GM18907 (cell line): ENCODE data around the gene SLC23A2.
"Not testable (repeated sequence)": the region's sequence is repeated elsewhere in the genome, so short reads cannot be mapped to it uniquely, and the experiment has no call there.

ENCODE experiments used
- ATAC-seq: cut with Tn5 transposase; IDR thresholded peaks from one replicate; pipeline ENCODE4 v1.9.1; 2021; ENCODE audit warnings: mild to moderate bottlenecking, moderate library complexity; ENCODE audit not compliant: unreplicated experiment

The SLC23A2 gene

DNA sequence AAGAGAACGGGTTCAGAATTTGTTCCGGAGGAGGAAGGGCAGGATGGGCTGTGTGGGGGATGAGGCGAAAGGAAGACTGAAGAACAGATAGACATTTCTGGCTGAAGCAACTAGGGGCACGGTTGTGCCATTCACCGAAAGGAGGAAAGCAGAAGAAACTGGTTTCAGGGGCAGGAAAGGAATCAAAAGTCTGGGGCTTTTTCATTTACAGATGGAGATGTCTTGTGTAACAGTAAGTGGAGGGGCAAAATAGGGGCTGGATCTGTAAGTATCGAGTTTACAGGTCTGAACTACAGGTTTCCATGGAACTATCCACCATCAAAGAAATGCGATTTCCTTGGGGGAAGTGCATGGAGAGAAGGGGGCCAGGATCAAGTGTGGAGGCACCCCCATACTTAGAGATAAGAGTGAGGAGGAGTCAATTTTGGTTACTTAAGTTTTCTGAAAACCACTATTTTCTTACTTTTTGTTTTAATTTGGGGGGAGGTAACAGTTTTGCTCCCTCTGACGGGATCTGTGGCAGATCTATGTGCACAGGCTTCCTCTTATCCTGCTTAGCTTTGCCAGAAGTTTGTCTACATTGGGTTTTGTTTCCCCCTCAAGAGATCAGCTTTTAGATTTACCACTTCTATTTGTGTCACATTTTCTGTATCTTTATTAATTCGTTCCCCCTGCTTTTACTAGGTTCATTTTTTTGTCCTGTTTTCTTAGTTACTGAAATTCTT is 120.1 kb downstream of the SLC23A2 start:
- ATAC-seq, result no peak

DNA sequence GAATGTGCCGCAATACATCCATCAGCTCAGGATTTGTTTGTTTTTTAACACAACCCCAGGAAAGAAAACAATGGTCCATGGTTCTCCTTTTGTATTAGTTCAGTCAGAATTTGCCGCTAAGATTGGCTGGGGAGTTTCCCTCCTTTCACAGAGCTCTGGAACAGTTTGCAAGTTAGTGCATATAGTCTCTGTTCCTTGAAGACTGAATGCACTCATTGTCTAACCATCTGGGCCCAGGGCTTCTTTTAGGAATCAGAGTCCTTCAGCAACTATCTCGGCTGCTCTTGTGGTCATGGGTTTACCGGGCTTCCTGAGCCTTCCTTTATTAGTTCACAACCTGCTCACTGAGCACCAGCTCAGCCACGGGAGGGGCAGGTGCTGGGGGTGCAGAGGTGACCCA is 121.3 kb downstream of the SLC23A2 start:
- ATAC-seq, result no peak

DNA sequence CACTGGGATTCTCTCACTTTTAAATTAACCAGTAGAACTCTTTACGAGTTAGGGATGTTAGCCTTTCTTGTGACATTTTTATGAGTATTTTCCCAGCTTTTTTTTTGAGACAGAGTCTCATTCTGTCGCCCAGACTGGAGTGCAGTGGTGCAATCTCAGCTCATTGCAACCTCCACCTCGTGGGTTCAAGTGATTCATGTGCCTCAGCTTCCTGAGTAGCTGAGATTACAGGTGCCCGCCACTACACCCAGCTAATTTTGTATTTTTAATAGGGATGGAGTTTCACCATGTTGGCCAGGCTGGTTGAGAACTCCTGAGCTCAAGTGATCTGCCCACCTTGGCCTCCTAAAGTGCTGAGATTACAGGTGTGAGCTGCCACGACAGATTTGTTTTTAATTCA is 123.2 kb downstream of the SLC23A2 start:
- ATAC-seq, result not testable (repeated sequence)

DNA sequence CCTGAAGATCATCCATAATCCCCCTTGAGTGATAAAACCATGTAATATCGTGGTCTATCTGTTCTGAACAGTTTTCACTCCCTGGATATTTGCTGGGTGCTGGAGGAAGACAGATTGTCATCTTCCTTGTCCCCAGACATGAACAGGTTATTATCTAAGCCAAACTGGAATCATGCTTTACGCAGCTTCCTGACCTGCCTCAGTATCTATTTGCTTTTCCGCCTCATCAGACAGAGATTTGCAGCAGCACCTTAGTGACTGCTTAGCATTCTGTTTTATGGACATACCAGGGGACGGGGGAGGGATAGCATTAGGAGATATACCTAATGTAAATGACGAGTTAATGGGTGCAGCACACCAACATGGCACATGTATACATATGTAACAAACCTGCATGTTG is 124.6 kb downstream of the SLC23A2 start:
- no peak for ATAC-seq

DNA sequence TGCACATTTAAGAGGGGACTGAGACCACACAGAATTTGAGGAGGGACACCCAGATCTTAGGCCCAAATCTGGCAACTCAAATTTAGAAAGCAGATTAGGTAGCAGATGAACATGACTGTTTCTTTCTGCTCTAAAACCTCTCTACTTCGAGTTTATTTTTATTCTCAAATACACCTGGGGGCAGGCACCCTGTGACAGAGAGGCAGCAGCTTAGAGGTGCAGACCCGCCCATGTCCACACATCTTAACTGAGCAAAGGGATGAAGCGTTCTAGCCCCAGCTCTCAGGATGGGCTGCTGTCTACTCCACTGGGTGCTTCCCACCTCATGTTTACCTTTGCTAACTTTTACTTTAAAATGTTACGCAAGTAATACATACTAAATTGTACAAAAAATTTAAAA is 125.0 kb downstream of the SLC23A2 start:
- ATAC-seq, result no peak

DNA sequence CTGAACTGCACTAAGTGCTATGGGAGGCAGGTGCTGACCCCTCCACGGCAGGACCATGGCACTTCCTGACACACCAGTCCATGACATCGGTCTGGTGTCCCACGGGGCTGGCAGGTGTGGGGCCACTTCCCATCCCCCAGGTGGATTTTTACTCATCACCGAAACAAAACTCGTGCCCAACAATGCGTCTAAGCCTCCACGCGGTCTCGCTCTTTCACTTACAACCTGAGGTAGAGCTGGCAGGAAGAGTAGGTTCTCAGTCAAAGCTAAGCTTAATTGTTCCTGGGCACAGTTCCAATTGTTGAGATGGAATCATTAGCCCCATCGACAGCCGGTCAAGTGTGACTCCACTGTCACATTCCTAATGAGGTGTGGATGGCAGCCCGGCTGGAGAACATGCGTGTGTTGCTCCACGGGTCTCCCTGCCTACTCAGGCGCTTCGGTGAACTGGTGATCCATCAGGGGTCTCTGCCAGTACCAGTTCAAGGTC is 125.7 kb downstream of the SLC23A2 start:
- no peak for ATAC-seq

DNA sequence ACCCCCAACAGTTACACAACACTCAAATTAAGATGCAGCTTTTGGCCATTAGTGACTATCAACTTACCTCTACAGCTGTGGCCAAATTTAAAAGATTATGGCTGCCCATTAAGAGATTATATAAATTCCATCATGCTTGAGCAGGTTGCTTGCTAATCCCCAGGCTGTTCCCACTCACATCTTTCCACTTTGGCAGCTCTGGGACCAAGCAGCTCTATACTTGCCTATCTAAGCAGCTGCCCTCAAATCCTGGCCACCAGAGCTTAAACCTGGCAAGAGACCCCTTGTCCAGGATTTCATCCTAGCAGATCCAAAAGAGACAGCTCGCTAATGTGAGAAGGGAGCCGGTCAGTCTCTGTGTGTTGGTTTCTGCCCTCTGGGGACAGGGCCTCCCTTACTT is 127.9 kb downstream of the SLC23A2 start:
- no peak for ATAC-seq

DNA sequence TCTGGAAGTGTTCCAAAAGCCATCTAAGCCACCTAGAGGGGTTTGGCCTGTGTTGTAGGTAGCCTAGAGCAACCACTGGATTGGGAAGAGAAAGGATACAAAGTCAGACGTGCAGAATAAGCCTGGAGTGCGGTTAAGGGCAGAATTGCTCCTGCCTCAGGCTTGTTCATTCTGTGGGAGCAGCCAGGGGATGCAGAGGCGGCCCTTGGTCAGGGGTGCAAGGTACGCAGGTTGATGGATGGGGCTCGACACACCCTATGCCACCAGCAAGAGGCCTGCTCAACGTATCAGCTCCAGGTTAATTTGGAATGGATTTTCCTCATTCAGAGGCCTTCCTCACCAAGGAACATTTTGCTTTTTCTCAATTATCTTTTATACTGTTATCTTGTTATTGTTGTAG is 129.8 kb downstream of the SLC23A2 start:
- no peak for ATAC-seq

DNA sequence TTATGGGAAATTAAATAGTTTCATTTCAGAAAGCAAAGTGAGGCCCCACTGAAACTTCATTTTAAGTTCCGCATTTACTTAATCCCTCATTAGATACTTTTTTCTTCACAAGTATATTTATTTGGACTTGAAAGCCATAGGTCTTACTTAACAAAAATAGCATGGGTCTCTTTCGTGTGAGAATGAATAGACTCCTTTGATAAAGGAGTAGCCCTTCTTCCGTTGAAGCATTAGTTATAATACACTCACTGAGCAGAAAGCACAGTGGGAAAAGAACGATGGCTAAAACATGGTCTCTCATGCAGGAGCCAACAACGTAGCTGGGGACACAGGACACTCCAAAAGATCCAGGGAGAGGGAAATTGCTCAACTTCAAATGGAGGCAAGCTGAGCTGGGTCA is 130.4 kb downstream of the SLC23A2 start:
- no peak for ATAC-seq

DNA sequence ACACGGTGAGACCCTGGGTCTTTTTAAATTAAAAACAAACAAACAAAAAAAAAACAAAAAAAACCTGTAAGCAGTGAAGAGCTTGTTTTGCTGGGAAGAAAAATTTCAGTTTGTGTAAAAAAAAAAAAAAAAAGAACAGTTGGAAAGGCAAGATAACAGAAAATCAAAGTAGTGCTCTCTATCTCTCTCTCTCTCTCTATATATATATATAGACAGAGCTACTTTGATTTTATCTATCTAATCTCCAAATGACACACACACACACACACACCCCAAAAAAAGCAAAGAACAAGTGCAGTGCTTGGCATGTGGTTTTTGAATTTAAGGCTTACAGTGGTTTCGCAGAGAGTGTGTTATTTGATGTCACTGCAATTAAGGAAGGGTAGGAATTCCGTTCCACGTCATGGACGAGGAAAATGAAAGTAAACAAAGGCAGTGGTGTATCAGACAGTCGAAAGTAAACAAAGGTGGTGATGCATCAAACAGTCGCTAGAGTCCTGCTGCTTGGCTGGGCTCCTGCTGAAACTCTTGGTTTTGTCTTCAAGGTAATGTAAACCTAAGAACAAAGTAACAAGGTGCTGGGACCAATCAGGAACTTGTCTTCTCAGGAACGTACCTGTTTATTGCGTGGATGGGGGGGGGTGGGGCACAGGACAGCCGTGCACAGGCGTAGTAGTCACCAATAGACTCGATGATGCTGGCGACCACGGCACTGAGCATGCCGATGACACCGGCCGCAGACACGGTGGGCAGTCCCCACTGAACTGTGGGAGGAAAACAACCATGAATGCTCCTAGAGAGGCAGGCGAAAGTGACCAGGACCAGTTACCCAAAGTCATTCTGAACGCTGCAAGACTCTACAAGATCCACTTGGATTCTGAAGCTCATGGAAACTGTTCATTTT is 131.8 kb downstream of the SLC23A2 start:
- ATAC-seq, result no peak

DNA sequence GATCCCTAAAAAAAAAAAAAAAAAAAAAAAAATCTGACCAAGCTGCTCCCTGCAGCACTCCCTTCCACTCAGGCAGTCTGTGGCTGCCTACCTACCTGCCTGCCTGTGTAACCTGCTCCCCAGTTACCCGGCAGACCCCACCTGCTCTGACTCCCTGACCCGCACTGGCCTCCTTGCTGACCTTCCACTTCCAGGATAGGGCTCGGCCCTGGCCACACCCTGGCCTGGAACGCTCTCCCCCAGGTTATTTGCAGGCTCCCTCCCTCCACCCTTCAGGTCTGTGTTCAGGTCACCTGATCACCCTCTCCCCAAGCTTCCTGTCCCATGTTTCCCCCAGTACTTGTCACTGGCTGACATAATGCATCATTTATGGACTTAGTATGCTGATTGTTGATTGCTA is 134.3 kb downstream of the SLC23A2 start:
- no peak for ATAC-seq

DNA sequence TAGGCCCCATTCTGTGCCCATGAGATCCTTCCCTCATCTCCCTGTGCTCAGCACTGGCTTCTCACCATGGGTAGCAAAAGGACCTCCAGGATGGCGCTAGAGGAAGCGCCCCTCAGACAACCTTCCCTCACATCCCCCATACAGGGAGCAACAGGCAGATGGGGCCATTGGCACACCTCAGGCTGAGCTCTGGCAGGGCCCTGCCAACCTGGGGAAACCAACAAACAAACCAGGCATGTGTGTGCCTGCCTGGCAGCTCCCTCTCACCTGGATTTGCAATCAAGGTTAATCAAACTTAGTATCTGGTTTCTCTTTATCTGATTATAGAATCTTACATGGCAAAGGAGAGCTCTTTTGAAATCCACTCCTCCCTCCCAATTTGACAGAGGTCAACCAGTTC is 134.9 kb downstream of the SLC23A2 start:
- no peak for ATAC-seq

DNA sequence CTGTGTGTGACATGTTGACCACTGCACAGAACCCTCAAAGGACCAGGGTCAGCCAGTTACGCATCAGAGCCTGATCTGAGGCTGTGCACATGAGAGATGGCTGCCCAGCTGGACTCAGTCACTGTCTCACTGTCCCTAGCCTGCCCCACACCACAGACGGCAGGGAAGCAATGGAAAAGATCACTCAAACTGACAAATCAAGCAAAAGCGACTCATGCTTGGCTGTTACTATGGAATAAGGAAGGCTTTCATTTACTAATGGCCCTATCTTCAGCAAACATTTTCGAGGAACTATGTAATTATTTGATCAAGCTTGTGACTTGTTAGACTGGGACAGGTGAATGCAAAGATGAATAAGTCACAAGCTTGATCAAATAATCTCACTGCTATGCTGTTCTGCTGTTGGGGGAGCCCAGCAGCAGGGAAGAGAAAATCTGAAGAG is 137.0 kb downstream of the SLC23A2 start:
- ATAC-seq, result no peak

DNA sequence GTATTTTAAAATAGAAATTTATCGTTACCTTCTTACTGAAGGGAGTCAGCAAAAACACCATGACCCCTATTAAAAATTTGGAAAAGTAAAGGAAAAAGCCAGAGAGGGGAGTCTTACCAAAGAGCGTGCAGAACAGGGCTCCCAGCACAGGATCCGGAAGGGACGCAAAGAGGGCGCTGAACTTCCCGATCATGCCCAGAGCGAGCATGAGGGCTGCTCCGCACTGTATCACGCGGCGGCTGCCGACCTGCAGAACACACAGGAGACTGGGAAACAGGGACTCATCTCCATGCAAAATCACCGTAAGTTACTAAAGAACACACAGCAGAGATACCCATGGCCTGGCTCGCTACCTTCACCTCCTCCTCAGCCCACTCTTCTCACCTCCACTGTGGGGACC is 138.6 kb downstream of the SLC23A2 start:
- ATAC-seq, result no peak

DNA sequence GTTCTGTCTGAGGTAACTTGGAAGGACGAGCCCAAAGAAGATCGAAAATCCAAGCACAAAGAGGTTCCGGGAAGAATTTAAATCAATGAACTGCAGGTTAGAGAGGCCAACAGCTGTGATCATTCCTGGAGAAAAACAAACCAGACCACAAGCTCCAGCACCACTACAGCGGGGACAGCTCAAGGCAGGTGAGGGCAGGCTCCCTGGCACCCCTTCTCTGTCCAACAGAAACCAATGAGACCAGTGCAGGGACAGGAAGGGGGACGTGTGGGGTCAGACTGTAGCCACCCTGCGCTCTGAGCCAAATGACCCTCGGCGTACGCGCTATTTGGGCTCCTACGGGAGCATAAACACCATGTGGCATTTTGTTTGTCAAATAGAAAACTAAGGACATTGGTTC is 139.3 kb downstream of the SLC23A2 start:
- no peak for ATAC-seq

DNA sequence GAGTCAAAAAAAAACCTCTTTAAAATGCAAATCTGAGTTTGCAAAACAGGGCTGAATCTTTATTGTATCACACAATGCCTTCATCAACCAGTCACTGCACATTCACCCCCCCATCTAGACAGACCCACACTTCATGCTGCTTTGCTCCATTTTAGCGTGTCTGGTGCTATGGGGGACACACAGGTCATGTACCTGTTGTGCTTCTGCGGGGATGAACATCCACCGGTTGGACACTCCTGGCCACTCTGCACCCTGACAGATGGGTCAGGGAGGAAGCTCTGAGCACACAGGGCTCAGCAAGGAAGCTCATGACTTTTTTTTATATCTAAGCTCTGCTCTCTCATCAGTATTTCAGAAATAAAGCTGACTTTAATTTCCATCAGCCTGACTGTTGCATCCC is 143.3 kb downstream of the SLC23A2 start:
- ATAC-seq, result no peak

DNA sequence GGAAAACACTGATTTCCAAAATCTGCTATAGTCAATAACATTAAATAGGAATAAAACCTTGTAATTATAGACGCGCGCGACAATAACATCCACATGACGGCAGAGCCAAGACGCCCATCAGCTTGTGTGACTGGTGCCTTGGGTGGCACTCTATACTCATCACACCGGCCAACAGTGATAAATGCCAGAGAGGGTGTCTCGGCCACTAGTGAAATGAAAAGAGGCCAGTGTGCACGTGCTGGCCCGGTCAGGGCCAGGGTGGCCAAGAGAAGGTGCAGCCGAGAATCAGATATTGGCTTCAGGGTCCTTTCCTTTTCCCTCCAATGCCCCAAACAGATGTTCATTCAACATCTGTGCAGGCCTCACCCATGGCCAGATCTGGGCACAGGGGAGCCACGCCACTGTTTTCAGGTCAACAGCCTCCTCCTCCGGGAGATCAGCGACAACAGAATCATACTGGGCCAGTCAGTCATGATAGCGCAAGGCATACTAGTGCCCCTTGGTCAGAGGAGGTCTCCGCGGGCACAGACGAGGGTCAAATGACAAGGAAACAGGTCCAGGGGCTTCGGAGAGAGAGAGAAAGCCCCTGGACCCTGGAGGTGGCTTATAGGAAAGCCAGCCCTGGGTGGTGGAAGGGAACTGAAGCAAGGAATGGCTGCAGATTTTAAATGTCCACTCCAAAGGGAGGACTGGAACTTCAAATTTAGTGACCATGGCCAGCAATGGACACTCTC is 145.1 kb downstream of the SLC23A2 start:
- ATAC-seq, result no peak

DNA sequence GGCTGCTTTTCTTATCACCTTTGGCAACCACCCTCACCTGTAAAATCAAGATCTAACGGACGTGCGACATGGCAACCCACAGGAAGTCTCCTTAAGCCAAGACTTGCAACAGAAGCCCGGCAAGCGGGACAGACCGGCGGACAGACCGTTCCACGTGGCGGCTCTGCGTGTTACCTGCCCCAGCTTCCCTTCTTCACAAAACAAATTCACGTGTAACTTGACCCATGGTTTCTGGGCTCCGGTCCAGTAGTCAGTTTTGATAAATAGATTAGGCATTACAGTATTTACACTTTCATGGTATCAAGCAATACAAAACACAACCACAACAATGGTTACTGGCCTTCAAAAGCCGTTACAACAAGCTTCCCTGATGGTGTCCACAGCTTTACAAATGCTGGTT is 145.8 kb downstream of the SLC23A2 start:
- ATAC-seq, result no peak

DNA sequence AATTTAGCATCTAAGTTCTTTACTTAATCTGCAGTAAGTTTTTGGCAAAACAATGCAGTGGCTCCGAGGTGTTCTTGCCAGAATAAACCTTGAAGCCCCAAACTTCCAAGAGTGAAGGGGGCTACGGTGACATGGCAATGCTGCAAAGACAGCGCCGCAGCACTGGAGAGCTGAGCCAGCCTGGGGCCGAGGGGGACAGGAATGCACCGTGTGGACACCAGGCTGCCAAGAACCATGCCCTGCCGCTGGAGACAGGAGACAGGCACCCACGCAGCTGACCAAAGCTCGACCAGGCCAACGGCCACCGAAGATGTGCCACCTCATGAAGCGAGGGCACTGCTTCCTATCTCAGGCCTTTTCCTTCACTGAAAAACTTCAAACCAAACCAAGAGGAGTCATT is 146.2 kb downstream of the SLC23A2 start:
- ATAC-seq, result no peak

DNA sequence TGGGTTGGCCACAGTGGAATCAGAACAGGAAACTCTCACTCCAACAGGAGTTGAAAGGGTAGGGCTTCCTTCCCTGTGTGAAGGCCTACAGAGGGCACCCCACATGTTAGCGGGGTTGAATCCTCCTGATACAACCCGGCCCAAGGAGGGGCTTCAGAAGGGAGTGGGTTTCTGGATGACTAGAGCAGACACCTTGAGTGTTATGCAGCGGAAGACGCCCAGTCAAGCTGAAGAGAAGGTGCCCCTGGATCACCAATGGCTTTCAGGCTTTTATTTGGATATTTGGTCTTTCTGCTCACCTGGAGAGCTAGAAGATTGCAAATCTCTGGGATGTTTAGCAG is 146.8 kb downstream of the SLC23A2 start:
- no peak for ATAC-seq

DNA sequence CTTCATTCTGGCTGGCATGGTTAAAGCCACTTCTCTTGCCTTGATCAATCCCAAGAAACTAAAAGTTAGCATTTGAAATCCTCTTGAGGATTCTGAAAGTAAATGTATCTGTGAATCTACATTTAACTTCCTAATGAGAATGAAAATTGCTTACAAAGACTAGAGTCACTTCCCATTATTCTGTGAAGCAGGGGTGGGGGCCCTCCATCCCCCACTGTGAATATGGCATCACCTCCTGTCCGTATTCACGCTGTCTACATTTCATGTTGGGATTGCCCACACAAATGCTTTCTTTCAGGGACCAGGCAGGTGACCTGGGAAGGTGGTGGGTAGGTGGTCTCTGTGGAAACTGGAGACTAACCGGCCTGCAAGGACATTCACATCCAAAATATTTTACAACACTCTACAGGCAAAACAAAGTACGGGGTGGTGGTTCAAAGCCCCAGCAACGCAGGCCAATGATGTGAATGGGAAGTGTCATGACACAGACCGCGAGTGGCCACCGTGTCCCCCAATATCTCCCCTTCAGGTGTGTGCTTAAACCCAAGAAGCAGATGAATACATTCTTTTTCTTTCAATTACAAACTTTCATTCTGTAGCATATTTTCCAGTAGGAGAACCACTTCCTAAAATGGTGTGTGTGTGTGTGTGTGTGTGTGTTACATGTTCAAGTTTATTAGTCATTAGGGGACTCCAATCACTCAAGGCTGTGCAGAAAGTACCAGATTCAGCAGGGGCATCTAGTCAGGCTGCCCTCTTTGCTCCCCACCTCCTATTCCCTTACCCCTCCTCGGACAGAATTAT is 147.4 kb downstream of the SLC23A2 start:
- no peak for ATAC-seq
